ENCODE measurements around the gene CSNK1E. TPM values are rescaled to one million over a fixed set of nuclear protein-coding genes. Genes with fewer than 3 reads are reported as not detected.
A peak's percentile ranks its signal among the peaks of the same experiment; 100 is the strongest.

CSNK1E gene
- total RNA-seq, 1 experiment from 2014 or later, result 120 TPM

DNA sequence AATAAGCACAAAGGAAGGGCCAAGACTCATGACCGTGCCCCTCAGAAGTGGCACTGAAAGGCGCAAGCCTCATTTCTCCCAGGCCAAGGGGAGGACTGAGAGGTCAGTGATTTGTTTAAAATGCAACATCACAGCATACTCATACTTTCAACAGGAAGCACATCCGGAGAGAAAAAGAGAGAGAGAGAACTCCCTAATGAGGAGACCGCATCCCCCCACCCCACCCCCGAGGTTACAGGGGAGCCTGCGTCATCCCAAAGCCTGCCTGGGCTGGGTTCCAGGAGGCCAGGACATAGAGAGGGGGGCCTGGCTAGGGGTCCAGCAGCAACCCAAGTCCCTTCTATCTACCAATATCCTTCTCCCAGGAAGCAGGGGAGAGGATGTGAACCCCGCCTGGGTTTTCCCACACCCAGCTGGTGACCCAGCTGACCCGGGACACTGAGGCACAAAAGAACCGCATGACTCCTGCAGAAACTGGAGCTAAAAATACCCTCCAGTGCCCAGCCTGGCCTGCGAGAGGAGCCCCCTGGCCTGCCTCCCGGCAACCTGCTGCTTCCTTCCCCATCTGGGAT lies 3.8 kb downstream of the CSNK1E start:
- in situ Hi-C loops (cut with HindIII; ENCODE audit: low pct_unique_long_range_greater_than_20kb, low sequenced_read_pairs), result no loop called here
- no peak for DNase-seq (ENCODE audit: low read depth, low spot score)

DNA sequence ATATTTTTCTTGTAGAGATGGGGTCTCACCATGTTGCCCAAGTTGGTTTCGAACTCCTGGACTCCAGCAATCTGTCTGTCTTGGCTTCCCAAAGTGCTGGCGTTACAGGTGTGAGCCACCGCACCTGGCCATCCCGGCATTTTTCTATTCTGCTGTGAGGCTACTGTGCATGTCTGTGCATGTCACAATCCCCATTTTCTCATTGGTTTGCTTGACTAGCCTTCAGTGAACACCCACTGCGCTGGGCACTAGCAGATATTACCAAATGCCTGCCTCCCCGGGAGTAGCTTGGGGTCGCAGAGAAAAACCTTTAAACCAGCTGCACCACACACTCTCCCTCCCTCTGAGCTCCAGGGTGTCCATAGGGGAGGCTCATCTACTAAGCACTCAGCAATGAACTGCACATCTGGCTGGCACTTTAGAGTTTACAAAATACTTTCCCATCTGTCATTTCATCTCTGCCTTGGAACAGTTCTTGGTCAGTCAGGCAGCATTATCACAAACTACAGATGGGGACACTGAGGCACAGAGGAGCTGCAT lies 4.9 kb downstream of the CSNK1E start:
- no peak for DNase-seq (ENCODE audit: low read depth, low spot score)
- in situ Hi-C loops (cut with HindIII; ENCODE audit: low pct_unique_long_range_greater_than_20kb, low sequenced_read_pairs), result no loop called here

DNA sequence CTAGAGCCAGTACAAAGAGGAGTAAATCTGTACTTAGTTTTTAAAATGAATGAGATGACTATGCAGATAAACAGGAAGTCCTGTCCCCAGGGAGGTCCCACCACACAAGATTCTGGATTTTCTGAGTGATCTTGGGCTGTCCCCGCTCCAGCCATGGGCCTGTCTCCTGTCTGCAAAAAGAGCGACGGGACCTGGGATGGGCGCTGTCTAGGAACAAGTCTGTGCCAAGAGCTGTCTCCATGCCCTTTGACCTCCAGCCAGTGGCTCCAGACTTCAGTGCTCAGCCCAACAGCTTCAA lies 6.0 kb downstream of the CSNK1E start:
- in situ Hi-C loops (cut with HindIII; ENCODE audit: low pct_unique_long_range_greater_than_20kb, low sequenced_read_pairs), result no loop called here
- DNase-seq (ENCODE audit: low read depth, low spot score), result no peak

- in situ Hi-C loops (cut with HindIII; ENCODE audit: low pct_unique_long_range_greater_than_20kb, low sequenced_read_pairs), result no loop called here
- DNase-seq (ENCODE audit: low read depth, low spot score), result no peak
These were observed 6.5 kb downstream of the CSNK1E start for GRCh38 chr22:38310518-38311322.

GRCh38 chr22:38309614-38310517 lies 7.4 kb downstream of the CSNK1E start:
- in situ Hi-C loops (cut with HindIII; ENCODE audit: low pct_unique_long_range_greater_than_20kb, low sequenced_read_pairs), result no loop called here
- DNase-seq (ENCODE audit: low read depth, low spot score), result no peak

DNA sequence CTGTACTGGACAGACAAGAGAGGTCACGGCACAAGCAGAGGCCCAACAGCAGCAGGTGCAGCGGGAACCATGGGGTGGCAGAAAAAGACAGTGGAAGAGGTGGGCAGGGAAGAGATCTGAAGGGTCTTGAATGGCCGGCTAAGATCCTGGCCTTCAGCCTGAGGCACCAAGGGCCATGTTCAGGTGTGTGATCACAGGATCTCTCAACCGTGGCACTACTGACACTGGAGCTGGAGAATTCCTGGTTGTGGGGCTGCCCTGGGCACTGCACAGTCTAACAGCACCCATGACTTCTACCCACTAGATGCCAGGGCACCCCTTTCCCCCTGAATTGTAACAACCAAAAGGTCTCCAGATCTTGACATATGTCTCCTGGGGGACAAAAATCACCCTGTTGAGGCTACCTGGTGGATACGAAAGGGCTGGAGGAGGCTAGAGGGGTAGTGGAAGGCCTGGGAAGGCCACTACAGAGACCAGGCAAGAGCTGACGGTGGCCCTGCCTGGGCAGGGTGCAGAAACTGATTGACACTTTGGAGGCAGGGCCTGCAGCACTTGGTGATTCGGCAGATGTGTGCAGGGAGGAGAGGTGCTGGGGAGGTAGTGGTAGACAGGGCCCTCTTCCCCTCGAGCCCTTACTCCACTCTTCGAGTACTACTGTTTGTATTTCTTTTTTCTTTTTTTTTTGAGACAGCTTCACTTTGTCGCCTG lies 8.3 kb downstream of the CSNK1E start:
- in situ Hi-C loops (cut with HindIII; ENCODE audit: low pct_unique_long_range_greater_than_20kb, low sequenced_read_pairs), result no loop called here
- DNase-seq (ENCODE audit: low read depth, low spot score), result no peak

DNA sequence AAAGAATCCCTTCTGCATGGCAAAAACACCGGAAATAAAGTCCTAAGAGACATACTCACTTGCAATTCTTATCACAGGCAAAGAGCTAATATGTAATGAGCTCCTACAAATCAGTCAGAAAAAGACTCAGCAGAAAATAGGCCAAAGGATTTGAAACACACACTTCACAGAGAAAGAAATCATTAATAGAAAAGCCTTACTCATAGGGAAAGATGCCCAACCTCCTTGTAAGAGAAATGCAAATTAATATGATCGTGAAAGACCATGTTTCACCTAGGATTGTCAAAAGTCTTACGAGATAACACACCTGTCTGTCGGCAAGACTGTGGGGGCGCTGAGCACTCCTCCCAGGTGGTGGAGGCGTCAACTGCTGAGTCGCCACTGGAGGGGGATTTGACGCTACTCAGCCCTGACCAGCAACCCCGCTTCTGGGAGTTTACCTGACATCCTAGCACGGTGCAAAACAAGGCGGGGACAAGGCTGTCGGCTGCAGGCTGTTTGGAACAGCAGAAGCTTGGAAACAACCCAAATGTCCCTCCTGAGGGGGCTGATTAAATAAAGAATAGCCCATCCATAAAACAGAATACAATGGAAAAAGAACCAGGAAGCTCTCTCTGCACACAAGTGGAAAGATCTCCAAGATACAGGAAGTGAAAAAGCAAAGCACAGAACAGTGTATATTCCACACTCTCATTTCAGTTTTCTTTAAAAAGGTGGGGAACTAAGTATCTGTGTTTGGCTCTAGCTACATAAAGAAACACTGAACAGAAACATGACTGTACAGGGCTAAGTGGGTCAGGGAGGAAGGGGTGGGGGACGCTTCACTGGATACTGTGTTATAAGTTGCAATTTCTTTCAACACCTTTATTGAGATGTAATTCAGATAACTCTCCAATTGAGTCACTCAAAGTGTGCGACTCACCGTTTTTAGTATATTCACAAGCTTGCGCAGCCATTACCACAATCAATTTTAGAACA lies 11.5 kb downstream of the CSNK1E start:
- in situ Hi-C loops (cut with HindIII; ENCODE audit: low pct_unique_long_range_greater_than_20kb, low sequenced_read_pairs), result no loop called here

DNA sequence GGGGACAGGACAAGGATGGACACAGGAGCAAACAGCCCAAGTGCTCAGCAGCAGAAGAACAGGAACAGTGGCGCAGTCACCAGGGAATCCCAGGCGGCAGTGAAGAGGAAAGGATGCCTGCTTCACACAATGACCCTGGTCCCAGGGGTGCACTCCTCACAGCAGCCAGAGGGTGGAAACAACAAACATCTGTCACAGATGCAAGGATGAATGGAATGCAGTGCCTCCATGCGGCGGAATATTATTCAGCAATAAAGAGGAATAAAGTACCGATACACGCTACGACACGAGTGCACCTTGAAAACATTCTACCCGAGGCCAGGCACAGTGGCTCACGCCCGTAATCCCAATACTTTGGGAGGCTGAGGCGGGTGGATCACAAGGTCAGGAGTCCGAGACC lies 12.7 kb downstream of the CSNK1E start:
- DNase-seq (ENCODE audit: low read depth, low spot score), result no peak
- in situ Hi-C loops (cut with HindIII; ENCODE audit: low pct_unique_long_range_greater_than_20kb, low sequenced_read_pairs), result no loop called here

More for the DNA sequence above, 11.5 kb downstream of the CSNK1E start:
- DNase-seq (ENCODE audit: low read depth, low spot score), result no peak

DNA sequence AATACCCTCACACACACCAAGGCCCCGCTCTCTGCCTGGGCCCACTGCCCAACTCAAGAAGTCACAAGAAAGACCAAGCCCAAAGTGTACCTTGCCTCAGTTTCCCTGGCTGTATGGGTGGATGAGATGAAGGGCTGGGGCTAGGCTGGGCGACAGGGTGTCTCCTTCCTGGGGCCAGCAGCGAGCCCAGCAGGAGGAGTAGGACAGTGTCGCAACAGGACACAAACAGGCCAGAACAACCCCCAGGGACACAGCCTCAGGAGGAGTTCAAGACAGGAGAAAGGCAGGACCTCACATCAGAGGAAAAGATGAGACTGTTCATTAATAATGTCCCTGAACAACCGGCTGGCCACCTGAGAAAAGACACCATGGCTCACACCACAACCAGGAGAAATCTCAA lies 13.3 kb downstream of the CSNK1E start:
- no peak for DNase-seq (ENCODE audit: low read depth, low spot score)
- in situ Hi-C loops (cut with HindIII; ENCODE audit: low pct_unique_long_range_greater_than_20kb, low sequenced_read_pairs), result no loop called here

GRCh38 chr22:38302906-38303305 lies 14.3 kb downstream of the CSNK1E start:
- in situ Hi-C loops (cut with HindIII; ENCODE audit: low pct_unique_long_range_greater_than_20kb, low sequenced_read_pairs), result no loop called here
- DNase-seq (ENCODE audit: low read depth, low spot score), result no peak

DNA sequence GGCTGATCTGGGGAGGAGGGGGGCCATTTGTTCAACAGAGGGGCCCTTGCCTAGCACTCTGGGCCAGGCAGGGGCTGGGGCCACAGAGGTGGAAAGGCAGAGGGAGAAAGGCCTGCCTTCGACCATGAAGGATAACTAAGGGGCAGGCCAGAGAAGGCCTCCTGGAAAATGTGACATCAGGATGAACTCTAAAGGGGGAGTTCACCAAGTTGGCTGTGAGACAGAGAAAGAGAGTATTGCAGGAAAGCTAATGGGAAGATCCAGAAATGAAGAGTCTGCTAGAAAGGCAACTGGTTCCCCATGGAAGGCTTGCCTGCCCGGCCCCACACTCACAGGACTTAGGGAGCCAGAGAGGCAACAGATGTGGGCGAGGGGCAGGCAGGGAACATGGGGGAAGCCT lies 16.3 kb downstream of the CSNK1E start:
- in situ Hi-C loops (cut with HindIII; ENCODE audit: low pct_unique_long_range_greater_than_20kb, low sequenced_read_pairs), result no loop called here
- no peak for DNase-seq (ENCODE audit: low read depth, low spot score)

DNA sequence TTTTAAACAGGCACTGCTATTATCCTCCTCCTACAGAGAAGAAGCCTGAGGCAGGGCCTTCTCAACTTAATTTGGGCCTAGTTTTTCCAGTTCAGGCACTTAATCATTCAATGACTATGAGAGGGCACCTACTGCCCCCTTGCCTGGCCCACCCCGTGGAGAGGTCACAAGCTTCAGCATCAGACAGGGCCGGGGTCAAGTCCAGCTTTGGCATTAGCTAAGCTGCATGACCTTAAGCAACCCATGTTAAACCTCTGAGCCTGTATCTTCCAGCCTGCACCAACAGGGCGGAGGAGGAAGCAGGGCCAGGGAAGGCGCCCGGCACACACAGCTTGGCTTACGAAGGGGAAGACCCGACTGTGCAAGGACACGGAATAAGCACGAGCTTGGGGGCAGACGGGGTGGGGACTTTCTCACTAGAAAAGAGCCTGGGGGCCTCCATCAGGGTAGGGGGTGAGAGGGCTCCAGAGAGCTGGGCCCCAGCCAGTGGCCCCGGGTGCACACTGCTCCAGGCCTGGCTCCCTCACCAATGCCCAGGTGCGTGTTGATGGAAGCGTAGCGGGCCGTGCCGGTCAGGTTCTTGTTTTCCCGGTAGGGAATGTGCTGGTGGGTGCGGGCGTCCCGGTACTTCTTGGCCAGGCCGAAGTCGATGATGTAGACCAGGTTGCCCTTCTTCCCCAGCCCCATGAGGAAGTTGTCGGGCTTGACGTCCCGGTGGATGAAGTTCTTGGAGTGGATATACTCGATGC lies 16.9 kb downstream of the CSNK1E start:
- no peak for DNase-seq (ENCODE audit: low read depth, low spot score)
- in situ Hi-C loops (cut with HindIII; ENCODE audit: low pct_unique_long_range_greater_than_20kb, low sequenced_read_pairs), result no loop called here

DNA sequence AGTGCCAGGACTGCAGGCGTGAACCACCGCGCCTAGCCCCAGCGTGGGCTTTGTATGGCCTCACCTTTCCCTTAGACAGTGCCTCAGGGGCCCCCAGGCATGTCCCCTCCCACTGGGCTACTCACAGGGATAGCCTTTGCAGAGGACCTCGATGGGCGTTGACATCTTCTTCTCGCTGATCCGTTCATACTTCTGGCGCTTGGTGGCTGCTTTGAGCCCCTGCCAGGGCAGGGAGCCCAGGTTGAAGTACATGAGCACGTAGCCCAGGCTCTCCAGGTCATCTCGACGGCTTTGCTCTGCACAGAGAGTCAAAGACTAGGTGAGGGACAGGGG lies 17.5 kb downstream of the CSNK1E start:
- in situ Hi-C loops (cut with HindIII; ENCODE audit: low pct_unique_long_range_greater_than_20kb, low sequenced_read_pairs), result no loop called here
- no peak for DNase-seq (ENCODE audit: low read depth, low spot score)

DNA sequence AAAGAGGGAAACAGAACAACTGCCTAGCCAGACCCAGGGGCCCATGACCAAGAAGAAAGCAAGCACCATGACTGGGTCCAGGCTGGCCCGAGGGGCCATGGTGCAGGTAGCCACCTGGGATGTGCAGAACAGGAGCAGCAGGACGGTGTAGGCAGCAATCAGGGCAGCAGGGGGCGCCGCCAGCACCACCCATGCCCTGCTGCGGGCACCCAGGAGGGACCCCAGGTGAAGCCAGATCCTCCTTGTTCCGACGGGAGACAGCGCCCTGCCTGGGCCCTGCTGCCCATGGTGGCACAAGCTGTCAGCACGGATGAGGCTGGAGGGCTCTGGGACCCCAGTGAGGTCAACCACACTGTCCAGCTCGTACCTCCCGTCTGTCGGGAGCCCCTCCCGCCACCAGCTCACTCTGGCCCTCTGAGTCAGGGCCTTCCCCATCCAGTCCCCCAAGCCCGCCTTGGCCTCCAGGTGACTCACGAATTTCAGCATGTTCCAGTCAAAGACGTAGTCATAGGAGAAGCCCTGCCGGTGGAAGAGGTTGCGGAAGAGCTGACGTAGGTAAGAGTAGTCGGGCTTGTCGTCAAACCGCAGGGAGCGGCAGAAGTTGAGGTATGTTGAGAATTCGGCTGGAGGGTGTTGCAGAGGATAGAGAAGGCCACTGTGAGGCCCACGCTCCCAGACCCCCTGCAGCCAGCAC lies 18.8 kb downstream of the CSNK1E start:
- in situ Hi-C loops (cut with HindIII; ENCODE audit: low pct_unique_long_range_greater_than_20kb, low sequenced_read_pairs), result no loop called here
- peak; percentile 41 for DNase-seq (ENCODE audit: low read depth, low spot score)

DNA sequence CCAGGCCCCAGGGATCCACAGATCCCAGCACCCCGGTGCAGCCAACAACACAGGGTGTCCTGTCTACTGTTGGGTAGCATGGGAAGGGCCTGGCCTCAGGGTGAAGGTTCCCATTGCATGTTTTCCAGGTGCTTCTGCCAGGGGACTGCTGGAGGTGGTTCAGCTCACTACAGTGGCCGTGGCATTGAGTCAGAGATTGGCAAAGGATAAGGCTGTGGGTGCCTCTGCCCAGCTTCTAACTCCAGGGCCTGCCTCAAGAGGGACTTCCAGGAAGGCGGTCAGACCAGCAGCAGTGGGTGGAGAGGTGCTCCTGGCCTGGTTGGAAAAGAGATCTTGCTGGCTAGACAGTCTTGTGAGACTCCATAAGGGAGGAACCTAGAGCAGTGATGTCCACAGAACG lies 20.9 kb downstream of the CSNK1E start:
- in situ Hi-C loops (cut with HindIII; ENCODE audit: low pct_unique_long_range_greater_than_20kb, low sequenced_read_pairs), result no loop called here

GRCh38 chr22:38295863-38296262 lies 21.4 kb downstream of the CSNK1E start:
- no peak for DNase-seq (ENCODE audit: low read depth, low spot score)
- in situ Hi-C loops (cut with HindIII; ENCODE audit: low pct_unique_long_range_greater_than_20kb, low sequenced_read_pairs), result no loop called here

More for the DNA sequence above, 20.9 kb downstream of the CSNK1E start:
- no peak for DNase-seq (ENCODE audit: low read depth, low spot score)

Data from SK-MEL-5 (cell line).